Tibial artery (tissue), 4 donors: ENCODE measurements around the gene SNPH.

Experiments used
- DNase-seq, 2 donors: peaks; one replicate each; pipeline ENCODE4 v3.0.0-alpha.2; 2019
- H3K27ac ChIP-seq, 2 donors: fragments of 200-600 bp; sonication (generic) in 1 of 2; 1 replicate in 1 of 2; 2 replicates in 1 of 2; pipeline ENCODE4 v1.5.1; 2018 to 2019; ENCODE audit warnings: mild to moderate bottlenecking in 1 of 2
- H3K27me3 ChIP-seq, 2 donors: fragments of 200-600 bp; sonication (generic) in 1 of 2; one replicate each; pipeline versions ENCODE4 v1.5.1 to v1.6.0; 2016 to 2019
- H3K36me3 ChIP-seq, 3 donors: fragments of 200-600 bp; sonication (generic) in 2 of 3; one replicate each; pipeline ENCODE4 v1.5.1; 2016 to 2019; ENCODE audit warnings: mild to moderate bottlenecking in 2 of 3
- H3K4me1 ChIP-seq, 4 donors: fragments of 200-600 bp; sonication (generic) in 2 of 4; 1 replicate in 3 of 4; 2 replicates in 1 of 4; pipeline ENCODE4 v1.5.1; 2016 to 2019
- H3K4me3 ChIP-seq, 2 donors: fragments of 200-600 bp; sonication (generic) in 1 of 2; 1 replicate in 1 of 2; 2 replicates in 1 of 2; pipeline ENCODE4 v1.5.1; 2018 to 2019; ENCODE audit warnings: mild to moderate bottlenecking in 2 of 2
- H3K9me3 ChIP-seq, 3 donors: fragments of 200-600 bp; sonication (generic) in 1 of 3; one replicate each; pipeline ENCODE4 v1.5.1; 2016 to 2019
- CTCF ChIP-seq, 2 experiments: fragments of 200-600 bp in 1 of 2; fragments of 450-650 bp in 1 of 2; IDR thresholded peaks; one replicate each; pipeline ENCODE4 v1.5.1; 2017 to 2019; ENCODE audit warnings: antibody characterized with exemption in 2 of 2, mild to moderate bottlenecking in 1 of 2, moderate library complexity in 1 of 2
- intact Hi-C: fragments of 100-400 bp; cut with DNase I; formaldehyde crosslinking; loops from one replicate; pipeline ENCODE4 v1.15.0; 2023; ENCODE audit warnings: low total_unique reads

The SNPH gene

GRCh38 chr20:1307171-1307570 lies 41.1 kb downstream of the SNPH start:
- Histone ChIP-seq H3K4me1 (no peaks in the 10 kb centered on the region), H3K9me3 (no peaks in the 10 kb centered on the region), H3K27ac (no peak overlapping the region), H3K4me3 (no peak overlapping the region), H3K27me3 (no peaks in the 10 kb centered on the region), H3K36me3 (peaks cover 0 to 54% (median 19%) of the 10 kb centered on the region in 3 donors)
- intact Hi-C loops = no loop called here
- DNase-seq = no peak
- TF ChIP-seq CTCF (IDR thresholded peaks at IDR 0.05) = no peak

GRCh38 chr20:1307571-1307971 lies 41.5 kb downstream of the SNPH start:
- Histone ChIP-seq H3K9me3 (no peaks in the 10 kb centered on the region), H3K36me3 (peaks cover 0 to 54% (median 19%) of the 10 kb centered on the region in 3 donors), H3K4me3 (no peak overlapping the region), H3K27ac (no peak overlapping the region), H3K27me3 (no peaks in the 10 kb centered on the region), H3K4me1 (no peaks in the 10 kb centered on the region)
- intact Hi-C loops = no loop called here
- no peak for TF ChIP-seq CTCF (IDR thresholded peaks at IDR 0.05)
- no peak for DNase-seq

- no peaks in the 10 kb centered on the region for H3K9me3 ChIP-seq
- no peak overlapping the region for H3K27ac ChIP-seq
- DNase-seq = no peak
- no peak overlapping the region for H3K4me3 ChIP-seq
- H3K36me3 ChIP-seq = peaks cover 0 to 51% (median 19%) of the 10 kb centered on the region in 3 donors
- TF ChIP-seq CTCF (IDR thresholded peaks at IDR 0.05) = no peak
- intact Hi-C loops = no loop called here
- H3K4me1 ChIP-seq = peaks cover 0 to 2% (median 2%) of the 10 kb centered on the region in 4 donors
- no peaks in the 10 kb centered on the region for H3K27me3 ChIP-seq
Observed at GRCh38 chr20:1308067-1308701, 42.1 kb downstream of the SNPH start.

- Histone ChIP-seq H3K27ac (no peak overlapping the region), H3K4me1 (peaks cover 0 to 7% (median 6%) of the 10 kb centered on the region in 4 donors), H3K36me3 (peaks cover 0 to 46% (median 19%) of the 10 kb centered on the region in 3 donors), H3K4me3 (no peak overlapping the region), H3K9me3 (no peaks in the 10 kb centered on the region), H3K27me3 (no peaks in the 10 kb centered on the region)
- DNase-seq = no peak
- TF ChIP-seq CTCF (IDR thresholded peaks at IDR 0.05) = no peak
- intact Hi-C loops = no loop called here
Observed at GRCh38 chr20:1308702-1309095, 42.6 kb downstream of the SNPH start.

- Histone ChIP-seq H3K9me3 (no peaks in the 10 kb centered on the region), H3K27me3 (no peaks in the 10 kb centered on the region), H3K4me3 (no peak overlapping the region), H3K4me1 (peaks cover 0 to 11% (median 7%) of the 10 kb centered on the region in 4 donors), H3K27ac (no peak overlapping the region), H3K36me3 (peaks cover 0 to 40% (median 19%) of the 10 kb centered on the region in 3 donors)
- intact Hi-C loops = no loop called here
- no peak for TF ChIP-seq CTCF (IDR thresholded peaks at IDR 0.05)
- DNase-seq = no peak
Observed at GRCh38 chr20:1309439-1309847, 43.3 kb downstream of the SNPH start.
